ENCODE data around the gene PTPRS. TPM values are rescaled to one million over a fixed set of nuclear protein-coding genes. Genes with fewer than 3 reads are reported as not detected.
A peak's percentile ranks its signal among the peaks of the same experiment; 100 is the strongest.

PTPRS gene
- total and polyA plus RNA-seq, 7 donors: 4.2 to 29.7 (median 11.4) TPM

GRCh38 chr19:5292822-5293611 is 47.6 kb downstream of the PTPRS start:
- H3K4me3 ChIP-seq: peak overlapping the region; percentile 85
- TF ChIP-seq CTCF (IDR thresholded peaks at IDR 0.05): no peak
- peak overlapping the region; percentile 74 for H3K27ac ChIP-seq
- H3K36me3 ChIP-seq (ENCODE audit: insufficient read depth in 1 of 2, low read depth in 1 of 2): no peaks in the 10 kb centered on the region
- no peaks in the 10 kb centered on the region for H3K27me3 ChIP-seq (ENCODE audit: insufficient read depth in 3 of 3, low read length in 2 of 3)
- peaks cover 14% of the 10 kb centered on the region for H3K4me1 ChIP-seq
- no peaks in the 10 kb centered on the region for H3K9me3 ChIP-seq
- 1% methylated on average over 43 to 70 of the region's 70 CpGs for WGBS, 3 donors
- intact Hi-C loops (cut with DNase I): no loop called here
- peak; percentile 83 to 93 (median 92) for ATAC-seq
- DNase-seq: peak; percentile 71 to 81

GRCh38 chr19:5292453-5292821 is 48.2 kb downstream of the PTPRS start:
- ATAC-seq (no peak), DNase-seq (no peak)
- Histone ChIP-seq H3K4me3 (peak overlapping the region; percentile 85), H3K9me3 (no peaks in the 10 kb centered on the region), H3K27ac (peak overlapping the region; percentile 74), H3K4me1 (peaks cover 14% of the 10 kb centered on the region), H3K27me3 (ENCODE audit: insufficient read depth in 3 of 3, low read length in 2 of 3) (no peaks in the 10 kb centered on the region), H3K36me3 (ENCODE audit: insufficient read depth in 1 of 2, low read depth in 1 of 2) (no peaks in the 10 kb centered on the region)
- intact Hi-C loops (cut with DNase I): no loop called here
- TF ChIP-seq CTCF (IDR thresholded peaks at IDR 0.05): no peak
- WGBS, 3 donors: 8 to 17% (median 11%) methylated on average over 11 to 17 of the region's 17 CpGs

- Histone ChIP-seq H3K4me1 (peaks cover 14% of the 10 kb centered on the region), H3K4me3 (peak overlapping the region; percentile 85), H3K9me3 (no peaks in the 10 kb centered on the region), H3K36me3 (ENCODE audit: insufficient read depth in 1 of 2, low read depth in 1 of 2) (no peaks in the 10 kb centered on the region), H3K27ac (no peak overlapping the region), H3K27me3 (ENCODE audit: insufficient read depth in 3 of 3, low read length in 2 of 3) (no peaks in the 10 kb centered on the region)
- TF ChIP-seq CTCF (IDR thresholded peaks at IDR 0.05): no peak
- 70 to 82% (median 74%) methylated on average over 8 of the region's 8 CpGs for WGBS, 3 donors
- ATAC-seq (no peak), DNase-seq (peak in 1 of 2 donors; percentile 42)
- intact Hi-C loops (cut with DNase I): no loop called here
Measured at GRCh38 chr19:5291588-5292193, 48.9 kb downstream of the PTPRS start.

Other genes starting within 250 kb of the PTPRS start
- gene ZNRF4, start 114.6 kb upstream of the PTPRS start, total RNA-seq: not detected
- gene ZNRF4, start 114.6 kb upstream of the PTPRS start, polyA plus RNA-seq: not detected
- under 1 TPM in 3 of 4 donors, not detected in 1; 0.09 to 0.38 (median 0.27) TPM for gene TINCR, start 227.1 kb upstream of the PTPRS start, total RNA-seq
- gene TINCR, start 227.1 kb upstream of the PTPRS start, polyA plus RNA-seq: under 1 TPM in 2 of 3 donors, not detected in 1; 0.06 to 0.18 TPM

All from psoas muscle (tissue), 8 donors.